HG02642 (cell line): Measurements from ENCODE around the gene ABCD1.
"Not testable (repeated sequence)": the region's sequence is repeated elsewhere in the genome, so short reads cannot be mapped to it uniquely, and the experiment has no call there.

ENCODE experiments used
- ATAC-seq: cut with Tn5 transposase; IDR thresholded peaks from one replicate; pipeline ENCODE4 v1.9.1; 2021; ENCODE audit warnings: mild to moderate bottlenecking; ENCODE audit not compliant: unreplicated experiment, poor library complexity

ABCD1 gene

DNA sequence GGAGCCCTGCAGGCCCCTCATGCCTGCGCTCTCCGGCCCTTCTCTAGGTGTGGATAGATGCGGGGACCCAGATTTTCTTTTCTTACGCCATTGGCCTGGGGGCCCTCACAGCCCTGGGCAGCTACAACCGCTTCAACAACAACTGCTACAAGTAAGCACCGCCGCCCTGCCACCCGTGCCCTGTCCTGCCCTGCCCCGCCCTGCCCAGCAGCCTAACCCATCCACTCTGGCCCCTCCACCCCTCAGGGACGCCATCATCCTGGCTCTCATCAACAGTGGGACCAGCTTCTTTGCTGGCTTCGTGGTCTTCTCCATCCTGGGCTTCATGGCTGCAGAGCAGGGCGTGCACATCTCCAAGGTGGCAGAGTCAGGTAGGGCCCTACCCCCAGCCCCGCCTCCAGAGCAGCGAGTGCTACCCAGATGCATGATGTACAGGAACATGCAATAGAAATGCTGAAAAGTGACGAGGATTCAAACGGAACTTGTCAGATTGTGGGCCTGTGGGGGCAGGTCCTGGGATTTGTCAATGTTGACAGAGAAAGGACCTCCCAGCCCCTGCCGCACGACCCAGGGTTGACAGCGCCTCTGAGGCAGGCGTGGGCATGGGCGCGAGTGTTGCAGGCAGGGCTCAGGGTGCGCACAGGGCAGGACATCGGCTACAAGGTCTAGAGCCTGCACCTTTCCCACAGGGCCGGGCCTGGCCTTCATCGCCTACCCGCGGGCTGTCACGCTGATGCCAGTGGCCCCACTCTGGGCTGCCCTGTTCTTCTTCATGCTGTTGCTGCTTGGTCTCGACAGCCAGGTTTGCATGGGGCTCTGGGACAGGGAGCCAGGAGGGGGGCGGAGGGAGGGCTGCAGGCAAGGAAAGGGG, 31.2 kb upstream of the ABCD1 start:
- no peak for ATAC-seq

DNA sequence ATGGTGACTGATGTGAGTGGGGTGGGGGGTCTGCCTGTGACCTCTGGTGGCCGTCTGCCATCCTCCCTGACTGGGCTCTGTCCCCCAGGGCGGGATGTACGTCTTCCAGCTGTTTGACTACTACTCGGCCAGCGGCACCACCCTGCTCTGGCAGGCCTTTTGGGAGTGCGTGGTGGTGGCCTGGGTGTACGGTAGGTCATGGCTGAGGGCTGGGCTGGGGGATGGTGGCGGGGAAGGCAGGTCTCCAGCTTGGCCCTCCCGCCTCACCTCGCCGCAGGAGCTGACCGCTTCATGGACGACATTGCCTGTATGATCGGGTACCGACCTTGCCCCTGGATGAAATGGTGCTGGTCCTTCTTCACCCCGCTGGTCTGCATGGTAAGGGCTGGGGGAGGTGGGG, 30.4 kb upstream of the ABCD1 start:
- not testable (repeated sequence) for ATAC-seq

DNA sequence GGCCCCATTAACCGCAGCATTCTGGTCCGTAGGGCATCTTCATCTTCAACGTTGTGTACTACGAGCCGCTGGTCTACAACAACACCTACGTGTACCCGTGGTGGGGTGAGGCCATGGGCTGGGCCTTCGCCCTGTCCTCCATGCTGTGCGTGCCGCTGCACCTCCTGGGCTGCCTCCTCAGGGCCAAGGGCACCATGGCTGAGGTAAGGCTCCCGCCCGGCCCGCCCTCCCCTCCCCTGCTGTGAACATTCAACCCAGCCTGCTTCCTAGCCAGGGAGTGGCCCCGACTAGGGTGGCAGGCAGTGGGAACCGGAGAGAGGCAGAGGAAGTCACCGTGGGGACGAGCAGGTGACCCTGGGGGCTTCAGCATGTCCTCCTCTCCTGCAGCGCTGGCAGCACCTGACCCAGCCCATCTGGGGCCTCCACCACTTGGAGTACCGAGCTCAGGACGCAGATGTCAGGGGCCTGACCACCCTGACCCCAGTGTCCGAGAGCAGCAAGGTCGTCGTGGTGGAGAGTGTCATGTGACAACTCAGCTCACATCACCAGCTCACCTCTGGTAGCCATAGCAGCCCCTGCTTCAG, 29.9 kb upstream of the ABCD1 start:
- no peak for ATAC-seq

- no peak for ATAC-seq
Measured at GRCh38 chrX:153696100-153696499, 28.6 kb upstream of the ABCD1 start.

DNA sequence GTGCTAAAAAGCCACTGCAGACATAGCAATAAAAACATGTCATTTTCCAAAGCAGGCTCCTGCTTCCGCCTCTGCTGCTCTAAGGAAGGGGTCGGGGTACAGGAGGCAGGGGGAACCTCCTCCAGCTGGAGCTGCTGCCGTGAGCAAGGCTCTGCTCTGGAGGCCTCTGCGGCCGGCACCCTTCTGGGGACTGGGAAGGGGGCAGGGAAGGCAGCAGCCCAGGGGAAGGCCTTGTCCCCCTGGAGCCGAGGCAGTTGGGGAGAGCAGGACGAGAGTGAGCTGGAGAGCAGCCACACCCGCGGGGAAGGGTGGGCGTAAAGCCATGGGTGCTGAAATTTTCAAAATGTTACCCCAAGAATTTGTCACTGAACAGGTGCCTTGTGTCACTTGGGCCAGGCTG, 28.1 kb upstream of the ABCD1 start:
- not testable (repeated sequence) for ATAC-seq

DNA sequence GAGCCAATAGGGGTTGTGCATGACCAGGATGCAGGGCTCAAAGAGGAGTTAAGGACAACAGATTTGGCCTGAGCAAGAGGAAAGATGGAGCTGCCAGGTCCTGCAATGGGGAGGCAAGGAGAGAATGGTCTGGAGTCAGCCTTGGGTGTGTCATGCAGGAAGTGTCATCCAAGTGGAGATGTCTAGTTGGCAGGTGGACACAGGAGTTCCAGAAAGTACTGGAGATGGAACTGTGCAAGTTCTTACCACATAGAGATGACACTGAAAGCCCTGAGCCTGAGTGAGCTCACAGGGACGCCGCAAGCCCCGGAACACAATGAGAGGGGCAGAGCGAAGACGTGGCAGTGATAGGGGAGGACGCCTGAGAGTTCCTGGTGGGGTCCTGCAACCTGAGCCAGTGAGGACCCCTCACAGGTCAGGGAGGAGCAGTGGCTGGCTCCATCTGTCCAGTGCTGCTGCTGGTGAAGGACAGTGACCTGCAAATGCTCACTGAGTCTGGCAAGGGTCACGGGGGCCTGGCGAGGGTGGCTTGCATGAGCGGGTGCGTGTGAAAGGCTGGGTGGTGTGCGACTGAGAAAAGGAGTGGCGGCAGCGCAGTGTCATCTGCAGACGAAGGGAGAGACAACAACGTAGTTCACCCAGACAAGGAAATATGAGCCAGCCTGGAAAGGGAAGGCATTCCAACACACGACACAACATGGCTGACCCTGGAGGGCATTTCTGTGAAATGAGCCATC, 27.5 kb upstream of the ABCD1 start:
- ATAC-seq = not testable (repeated sequence)

DNA sequence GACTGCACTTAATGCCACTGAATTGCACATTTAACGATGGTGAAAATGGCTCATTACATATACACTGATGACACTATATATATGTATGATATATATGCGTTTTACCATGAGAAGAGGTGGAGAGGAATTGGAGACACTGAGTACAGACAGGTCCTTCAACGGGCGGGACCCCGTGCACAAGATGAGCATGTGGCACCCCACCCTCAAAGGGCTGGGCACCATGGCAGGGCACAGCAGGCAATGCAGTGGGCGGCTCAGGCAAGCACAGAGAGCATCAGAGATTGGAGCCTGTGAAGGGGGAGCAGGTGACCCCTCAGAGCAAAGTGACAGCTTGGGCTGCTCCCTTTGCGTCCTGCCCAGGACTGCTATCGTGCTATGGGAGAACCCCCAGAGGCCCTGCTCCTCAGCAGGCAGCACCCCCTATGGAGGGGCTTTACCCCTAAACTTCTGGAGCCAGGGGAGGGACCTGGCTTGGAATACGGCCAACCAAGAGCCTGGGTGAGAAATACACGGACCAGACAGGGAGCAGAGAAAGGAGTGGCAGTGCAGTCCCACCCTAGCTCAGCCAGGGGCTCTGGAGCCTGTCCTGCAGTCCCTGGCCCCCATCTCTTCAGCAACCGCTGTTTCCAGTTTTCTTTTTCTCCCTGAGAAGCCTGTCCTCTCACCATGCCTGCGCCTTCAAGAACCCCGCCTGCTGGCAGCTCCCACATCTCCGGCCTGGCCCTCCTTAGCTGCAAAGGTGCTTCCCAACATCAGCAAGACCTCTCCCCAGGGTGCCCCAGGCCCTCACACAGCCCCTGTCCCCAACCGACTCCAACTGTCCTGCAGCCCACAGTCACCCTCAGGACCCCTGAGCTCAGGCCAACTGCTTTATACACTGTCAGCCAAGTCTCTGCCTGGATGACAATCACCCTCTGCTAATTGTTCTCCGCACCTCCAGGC, 26.5 kb upstream of the ABCD1 start:
- no peak for ATAC-seq

- ATAC-seq = not testable (repeated sequence)
Measured at GRCh38 chrX:153699210-153699783, 25.4 kb upstream of the ABCD1 start.

GRCh38 chrX:153699784-153700371, 24.8 kb upstream of the ABCD1 start:
- not testable (repeated sequence) for ATAC-seq

- ATAC-seq = no peak
Measured at GRCh38 chrX:153700376-153700945, 24.2 kb upstream of the ABCD1 start.

- ATAC-seq = no peak
Measured at GRCh38 chrX:153700967-153701366, 23.7 kb upstream of the ABCD1 start.

GRCh38 chrX:153701706-153702105, 22.9 kb upstream of the ABCD1 start:
- no peak for ATAC-seq

DNA sequence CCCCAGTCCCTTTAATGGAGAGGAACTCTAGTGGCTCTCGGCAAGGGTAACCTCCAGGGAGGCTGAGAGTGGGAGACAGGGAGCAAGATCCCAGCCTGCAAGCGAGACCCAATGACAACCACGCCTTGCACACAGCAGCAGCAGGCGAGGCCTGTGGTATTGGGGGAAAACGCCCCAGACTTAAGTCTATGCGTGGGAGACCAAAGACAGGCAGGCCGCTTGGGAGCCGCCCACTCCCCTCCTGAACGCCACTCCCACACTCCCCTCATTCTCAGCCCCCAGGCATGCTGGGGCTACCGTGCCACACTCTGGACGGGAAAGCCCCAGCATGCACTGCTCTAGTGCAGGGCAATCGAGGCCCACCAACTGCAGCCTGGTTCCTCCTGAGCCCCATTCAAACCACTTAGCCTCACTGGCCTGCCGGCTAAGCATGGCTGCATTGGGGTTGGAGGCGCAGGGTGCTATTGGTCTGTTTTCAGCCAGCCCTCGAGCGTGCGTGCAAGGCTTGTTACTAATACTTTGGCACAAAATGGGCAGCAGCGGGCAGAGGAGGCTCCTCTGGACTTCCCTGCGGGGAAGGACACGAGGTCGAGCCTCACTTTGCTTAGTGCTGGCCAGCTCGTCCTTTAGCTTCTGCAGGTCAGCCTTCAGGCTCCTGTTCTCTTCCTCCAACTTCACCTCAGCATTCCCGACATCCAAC, 22.2 kb upstream of the ABCD1 start:
- ATAC-seq = no peak

- ATAC-seq = no peak
Measured at GRCh38 chrX:153703036-153703370, 21.7 kb upstream of the ABCD1 start.

DNA sequence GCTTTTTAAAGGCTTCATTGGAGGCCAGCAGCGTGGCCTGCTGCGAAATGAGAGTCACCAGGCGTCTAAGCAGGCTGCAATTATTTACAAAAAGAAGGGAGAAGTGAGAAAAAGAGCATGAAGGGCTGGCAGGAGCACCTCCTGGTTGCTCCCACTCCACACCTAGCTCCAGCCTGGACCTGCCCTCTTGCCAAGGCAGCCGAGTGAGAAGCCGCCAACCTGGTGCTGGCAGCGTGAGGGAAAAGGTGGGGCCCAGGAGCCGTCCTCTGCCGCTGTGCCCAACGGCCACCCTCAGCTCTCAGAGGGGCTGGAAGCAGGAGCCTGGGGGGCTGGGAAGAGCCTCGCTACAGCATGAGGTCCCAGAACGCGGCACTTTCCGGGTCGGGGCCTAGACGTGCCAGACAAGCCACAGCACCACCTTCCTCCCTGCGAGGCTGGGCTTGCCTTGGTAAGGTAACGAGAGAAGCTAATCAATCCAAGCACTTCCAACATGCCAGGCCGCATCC, 20.6 kb upstream of the ABCD1 start:
- no peak for ATAC-seq

DNA sequence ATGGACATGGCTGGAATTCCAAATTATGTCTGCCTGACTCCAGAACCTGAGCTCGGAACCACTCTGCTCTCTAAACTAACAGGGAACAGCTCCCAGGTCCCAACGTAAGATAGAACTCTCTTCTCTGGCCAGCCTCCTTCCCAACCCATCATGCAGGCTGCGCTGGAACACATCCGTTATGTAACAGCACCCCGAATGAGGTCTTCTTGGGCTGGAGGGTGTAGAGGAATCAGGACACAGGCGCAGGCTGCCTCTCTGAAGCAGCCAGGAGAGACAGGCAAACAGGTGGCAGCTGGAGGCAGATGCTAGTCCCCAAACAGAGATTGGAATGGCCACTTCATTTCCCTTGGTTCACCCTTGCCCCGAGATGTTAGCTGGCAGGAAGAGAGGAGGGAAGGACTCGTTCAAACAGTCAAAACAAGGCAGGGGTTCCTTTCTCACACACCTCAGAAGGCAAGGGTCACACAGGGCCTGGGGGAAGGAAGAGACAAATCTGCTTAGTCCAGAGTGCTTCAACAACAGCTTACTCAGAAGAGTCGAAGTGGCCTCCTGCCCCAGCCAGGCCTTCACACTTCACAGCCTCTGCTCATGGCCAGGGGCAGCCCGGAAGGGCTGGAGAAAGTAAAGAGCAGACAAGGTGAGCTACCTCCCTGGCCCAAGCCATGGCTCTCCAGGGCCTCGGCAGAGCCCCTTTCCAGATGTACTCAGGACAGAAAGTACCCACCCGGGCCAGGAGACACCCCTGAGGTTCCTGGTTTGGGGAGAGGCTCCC, 19.8 kb upstream of the ABCD1 start:
- not testable (repeated sequence) for ATAC-seq

GRCh38 chrX:153705403-153706060, 19.1 kb upstream of the ABCD1 start:
- ATAC-seq = not testable (repeated sequence)
